HG03442 (cell line): ENCODE data around the gene LRRN4CL.
"Not testable (repeated sequence)": the region's sequence is repeated elsewhere in the genome, so short reads cannot be mapped to it uniquely, and the experiment has no call there.

Source experiments
- ATAC-seq: cut with Tn5 transposase; IDR thresholded peaks from one replicate; pipeline ENCODE4 v1.9.1; 2021; ENCODE audit warnings: mild to moderate bottlenecking, moderate library complexity; ENCODE audit not compliant: unreplicated experiment

LRRN4CL gene

DNA sequence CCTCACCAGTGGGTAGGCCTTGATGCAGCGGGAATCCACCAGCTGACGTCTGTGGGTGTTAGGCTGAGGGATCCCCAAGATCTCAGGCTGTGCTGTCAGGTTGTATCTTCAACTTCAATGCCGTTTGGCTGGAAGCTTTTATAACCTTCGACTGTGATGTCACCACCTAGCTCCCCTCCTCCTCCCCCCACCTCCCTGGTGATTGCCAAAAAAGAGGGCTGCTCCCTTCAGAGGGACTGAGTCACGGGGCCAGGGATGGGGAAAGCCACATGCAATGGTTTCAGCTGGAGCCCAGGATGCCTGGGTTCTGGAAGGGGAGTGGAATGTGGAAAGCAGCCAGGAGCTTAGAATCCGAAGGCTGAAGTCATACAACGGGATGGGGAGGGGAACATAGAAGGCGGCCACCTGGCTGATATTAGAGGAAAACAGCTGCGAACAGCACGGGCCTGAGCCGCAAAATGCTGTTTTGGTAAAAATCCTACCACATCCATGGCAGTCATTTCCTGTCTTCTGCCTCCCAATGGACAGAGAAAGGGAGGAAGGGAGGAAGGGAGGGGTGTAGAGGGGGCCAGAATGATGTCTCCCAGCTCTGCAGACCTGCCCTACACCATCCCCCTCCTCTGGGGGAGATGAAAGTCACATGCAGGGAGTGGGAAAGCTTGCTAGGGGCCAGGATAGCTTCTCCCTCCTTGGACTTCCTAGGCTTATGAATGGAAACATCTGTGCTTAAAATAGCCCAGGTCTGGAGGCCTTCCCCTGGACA lies at the start of gene LRRN4CL:
Gene LRRN4CL, minus strand, starts transcription at position 110 of the 763 bp plus-strand sequence. CDS start 1,022 bp downstream, outside the sequence.
- no peak for ATAC-seq

DNA sequence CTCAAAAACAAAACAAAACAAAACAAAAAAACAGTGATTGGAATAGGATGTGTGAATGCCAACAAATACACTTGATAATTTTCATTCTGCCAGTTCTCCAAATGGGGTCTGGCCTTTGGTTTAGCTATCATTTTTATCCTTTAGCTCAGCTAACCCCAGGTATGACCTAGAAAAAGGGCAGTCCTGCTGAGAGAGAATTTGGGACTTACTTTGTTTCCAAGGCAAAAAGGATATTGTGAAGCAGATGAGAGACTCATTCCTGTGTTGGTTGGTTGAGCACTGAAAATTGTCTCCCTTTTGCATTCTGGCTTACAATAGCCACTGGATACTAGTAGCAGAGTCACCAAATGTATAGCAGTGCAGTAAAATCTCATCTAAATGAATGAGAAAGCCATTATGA lies 47.9 kb upstream of the LRRN4CL start:
- no peak for ATAC-seq

DNA sequence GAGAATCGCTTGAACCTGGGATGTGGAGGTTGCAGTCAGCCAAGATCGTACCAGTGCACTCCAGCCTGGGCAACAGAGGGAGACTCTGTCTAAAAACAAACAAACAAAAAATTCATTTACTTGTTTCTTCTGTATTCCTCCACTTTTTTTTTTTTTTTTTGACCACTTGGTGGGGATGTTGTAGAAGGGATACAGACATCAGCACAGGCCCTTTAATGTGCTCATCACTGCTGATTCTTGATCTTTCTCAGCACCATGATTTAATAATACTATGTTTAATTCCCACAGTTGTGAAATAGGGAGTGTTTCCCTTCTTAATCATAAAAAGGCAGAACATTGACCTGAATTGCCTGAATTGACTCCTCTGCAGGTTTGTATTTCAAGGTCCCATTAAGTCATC lies 43.5 kb upstream of the LRRN4CL start:
- no peak for ATAC-seq

DNA sequence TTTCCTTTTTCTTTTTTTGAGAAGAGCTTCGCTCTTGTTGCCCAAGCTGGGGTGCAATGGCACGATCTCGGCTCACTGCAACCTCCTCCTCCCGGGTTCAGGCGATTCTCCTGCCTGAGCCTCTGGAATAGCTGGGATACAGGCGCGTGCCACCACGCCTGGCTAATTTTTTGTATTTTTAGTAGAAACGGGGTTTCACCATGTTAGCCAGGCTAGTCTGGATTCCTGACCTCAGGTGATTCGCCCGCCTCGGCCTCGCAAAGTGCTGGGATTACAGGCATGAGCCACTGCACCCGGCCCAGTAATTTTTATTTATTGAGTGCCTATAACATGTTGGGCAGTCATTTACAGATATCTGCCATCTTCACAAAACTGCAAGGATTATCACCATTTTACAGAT lies 40.7 kb upstream of the LRRN4CL start:
- not testable (repeated sequence) for ATAC-seq

DNA sequence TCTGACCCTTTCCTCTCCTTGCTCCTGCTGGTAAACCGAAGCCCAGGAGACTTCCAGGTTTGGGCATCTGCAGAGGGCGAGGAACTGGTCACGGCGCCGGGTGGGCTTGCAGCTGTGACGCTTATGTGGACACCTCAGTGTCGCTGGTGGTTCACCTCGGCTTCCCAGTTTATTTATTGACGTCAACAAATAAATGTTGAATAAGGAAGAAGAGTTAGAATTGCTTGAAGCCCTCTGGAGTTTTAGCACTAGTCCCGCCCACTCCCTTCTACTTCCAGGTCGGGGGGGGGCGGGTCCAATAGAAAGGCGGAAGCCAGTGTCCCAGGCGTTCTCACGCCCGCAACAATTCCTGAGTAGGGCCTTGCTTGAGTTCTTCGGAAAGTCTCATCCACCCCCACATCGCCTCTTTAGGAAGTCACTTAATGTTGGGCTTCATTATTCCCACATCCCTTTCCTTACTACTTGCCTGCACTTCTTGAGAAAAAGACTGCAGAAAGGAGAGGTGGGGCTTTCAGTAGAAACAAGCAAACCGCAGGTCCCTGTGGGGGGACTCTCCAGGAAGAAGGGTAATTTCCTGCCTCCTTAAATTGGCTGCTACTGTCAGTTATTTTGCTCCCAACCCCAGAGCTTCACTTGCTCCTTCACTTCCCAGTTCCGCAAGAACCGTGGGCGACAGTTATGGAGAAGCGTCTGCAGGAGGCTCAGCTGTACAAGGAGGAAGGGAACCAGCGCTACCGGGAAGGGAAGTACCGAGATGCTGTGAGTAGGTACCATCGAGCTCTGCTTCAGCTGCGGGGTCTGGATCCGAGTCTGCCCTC lies 39.0 kb upstream of the LRRN4CL start, which contains the start of gene TTC9C:
Gene TTC9C, plus strand, starts transcription at position 316 of the 818 bp plus-strand sequence. Its CDS starts 363 bp downstream, at position 679.
- peak; percentile 14 for ATAC-seq

DNA sequence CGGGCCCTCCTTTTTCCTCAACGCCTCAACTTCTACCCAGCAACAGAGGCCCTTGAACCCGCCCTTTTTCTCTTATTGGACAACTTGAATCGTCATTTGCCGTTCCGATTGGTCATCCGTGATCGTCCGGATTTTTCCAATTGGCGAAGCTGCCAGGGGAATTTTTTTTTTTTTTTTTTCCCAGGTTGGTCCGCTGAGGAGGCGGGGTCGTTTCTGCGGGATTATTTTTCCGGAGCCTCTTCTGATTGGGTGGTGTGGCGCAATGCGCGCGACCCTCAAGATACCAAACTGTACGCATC lies 38.5 kb upstream of the LRRN4CL start:
- peak; percentile 41 for ATAC-seq

DNA sequence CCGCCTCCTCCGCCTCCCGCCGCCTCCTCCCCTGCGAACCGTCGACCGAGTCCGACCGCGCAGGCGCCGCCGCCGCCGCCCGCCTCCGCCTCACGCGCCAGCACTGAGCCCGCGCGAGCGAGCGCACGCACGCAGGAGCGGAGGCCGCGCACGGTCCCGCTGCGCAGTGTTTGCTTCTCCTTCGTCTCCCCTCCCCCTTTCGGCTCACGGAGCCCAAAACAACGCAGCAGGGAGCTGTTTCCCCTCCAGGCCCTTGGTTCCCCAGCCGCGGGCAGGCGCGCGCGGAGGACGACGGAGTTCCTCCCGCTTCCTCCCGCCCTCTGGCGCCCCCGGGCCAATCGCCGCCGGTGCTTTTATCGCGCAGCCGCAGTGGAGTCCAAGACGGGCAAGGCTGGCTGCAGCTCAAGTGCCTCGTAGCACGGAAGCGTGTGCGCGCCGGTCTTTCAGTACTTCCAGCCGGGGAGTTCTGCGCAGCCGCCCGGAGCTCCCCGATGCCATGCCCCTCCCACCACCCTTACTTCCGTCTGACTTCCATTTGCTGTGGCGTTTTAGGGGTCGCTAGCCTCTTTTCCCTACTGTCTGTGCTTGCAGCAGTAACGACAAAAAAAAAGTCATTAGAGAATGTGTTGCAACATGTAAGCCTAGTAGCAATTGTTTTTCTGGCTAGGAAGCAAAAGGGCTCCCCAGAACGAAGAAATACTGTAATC lies 38.0 kb upstream of the LRRN4CL start, which contains the start of gene HNRNPUL2:
Gene HNRNPUL2, minus strand, starts transcription at position 293 of the 707 bp plus-strand sequence. CDS start 301 bp downstream, outside the sequence.
- ATAC-seq: peak; percentile 70

DNA sequence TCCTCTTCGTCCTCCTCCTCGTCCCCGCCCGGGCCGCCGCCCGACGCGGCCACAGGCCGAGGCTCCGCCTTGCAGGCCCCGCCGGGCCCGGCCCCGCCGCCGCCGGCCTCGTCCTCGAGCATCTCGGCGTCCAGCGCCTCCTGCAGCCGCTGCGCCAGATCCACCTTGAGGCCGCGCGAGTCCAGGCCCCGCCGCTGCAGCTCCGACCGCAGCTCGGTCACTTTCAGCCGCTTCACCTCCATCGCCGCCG lies 37.5 kb upstream of the LRRN4CL start:
- no peak for ATAC-seq

DNA sequence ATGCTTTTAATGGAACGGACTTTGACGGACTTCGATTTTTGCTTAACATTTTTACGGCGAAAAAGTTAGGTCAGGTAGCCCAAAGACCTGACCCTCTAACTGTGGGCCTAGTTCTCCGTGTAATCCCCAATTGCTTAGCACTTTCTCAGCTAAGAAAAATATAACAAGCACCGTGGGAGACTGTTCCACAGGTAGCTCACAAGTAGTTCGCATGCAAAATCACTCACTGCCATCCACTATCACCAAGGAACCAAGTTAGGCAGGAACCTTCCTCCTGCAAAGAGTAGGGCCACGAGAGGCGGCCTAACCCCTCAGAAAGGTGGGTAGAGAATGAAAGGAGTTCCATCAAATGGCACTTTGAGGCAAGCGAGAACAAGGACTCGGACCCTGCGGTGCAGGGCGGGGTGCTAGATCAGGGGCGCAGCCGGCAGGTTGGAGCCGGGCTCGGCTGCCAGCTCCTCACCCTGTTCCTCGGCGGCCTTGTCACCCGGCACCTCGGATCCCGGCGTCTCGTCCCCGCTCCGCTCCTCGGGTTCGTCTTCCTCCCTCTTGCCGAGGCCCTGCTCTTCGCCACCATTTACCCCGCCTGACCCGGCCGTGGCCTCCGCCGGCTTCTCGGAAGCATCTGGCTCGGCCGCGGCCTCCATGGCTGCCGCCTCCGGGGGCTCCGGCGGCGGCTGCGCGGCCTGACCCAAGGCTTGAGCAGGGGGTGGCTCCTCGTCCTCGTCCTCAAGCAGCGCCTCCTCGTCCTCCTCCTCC lies 37.0 kb upstream of the LRRN4CL start:
- ATAC-seq: no peak

DNA sequence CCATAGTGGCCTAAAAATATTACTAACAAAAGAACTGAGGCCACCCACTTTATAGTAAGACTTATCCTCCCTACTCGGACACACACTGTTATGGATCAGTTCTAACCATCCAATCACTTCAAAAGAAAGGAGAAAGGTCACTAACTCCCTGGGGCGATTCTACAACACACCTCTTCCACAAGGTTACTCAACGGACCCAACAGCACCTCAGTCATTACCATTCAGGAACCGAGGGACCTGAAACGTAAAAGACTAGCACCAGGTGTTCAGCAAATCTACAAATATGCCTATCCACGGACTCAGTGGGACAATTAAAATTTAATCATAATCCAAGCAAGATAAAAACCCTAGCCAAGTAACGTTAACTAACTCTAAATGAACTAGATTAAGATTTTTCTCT lies 36.3 kb upstream of the LRRN4CL start:
- ATAC-seq: no peak

DNA sequence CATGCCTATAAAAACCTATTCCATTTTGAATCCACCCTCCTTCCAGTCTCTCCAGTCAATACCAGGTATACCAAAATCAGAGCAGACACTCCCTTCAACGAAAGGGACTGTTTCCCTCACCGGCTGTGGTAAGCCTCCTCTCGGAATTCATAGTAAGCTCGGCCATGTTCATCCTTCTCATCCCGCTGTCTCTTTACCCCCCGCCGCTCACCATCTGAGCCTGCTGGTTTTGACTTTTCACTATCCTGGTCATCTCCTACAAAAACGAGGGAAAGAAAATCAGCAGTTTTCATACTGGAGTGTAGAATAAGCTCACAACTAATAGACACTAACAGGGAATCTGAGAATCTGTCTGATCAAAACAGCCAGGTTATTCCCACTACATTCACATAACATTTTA lies 34.8 kb upstream of the LRRN4CL start:
- no peak for ATAC-seq

DNA sequence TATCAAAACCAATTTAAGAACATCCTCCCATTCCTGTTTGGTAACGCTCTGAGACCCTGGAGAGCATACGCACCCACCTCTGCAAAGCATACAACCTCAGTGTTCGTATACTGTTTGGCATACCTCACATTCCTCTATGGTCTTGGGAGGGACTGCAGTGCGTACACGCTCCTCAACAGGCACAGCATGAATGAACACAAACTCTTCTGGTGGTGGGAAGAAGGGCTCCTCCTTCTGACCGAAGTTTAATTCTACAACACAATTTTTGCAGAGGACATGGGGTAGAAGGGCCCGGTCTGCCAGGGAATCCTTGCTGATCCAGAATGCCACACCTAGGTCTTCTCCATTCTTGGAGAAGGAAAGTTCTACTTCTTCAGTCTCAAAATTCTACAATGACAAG lies 32.7 kb upstream of the LRRN4CL start:
- no peak for ATAC-seq

DNA sequence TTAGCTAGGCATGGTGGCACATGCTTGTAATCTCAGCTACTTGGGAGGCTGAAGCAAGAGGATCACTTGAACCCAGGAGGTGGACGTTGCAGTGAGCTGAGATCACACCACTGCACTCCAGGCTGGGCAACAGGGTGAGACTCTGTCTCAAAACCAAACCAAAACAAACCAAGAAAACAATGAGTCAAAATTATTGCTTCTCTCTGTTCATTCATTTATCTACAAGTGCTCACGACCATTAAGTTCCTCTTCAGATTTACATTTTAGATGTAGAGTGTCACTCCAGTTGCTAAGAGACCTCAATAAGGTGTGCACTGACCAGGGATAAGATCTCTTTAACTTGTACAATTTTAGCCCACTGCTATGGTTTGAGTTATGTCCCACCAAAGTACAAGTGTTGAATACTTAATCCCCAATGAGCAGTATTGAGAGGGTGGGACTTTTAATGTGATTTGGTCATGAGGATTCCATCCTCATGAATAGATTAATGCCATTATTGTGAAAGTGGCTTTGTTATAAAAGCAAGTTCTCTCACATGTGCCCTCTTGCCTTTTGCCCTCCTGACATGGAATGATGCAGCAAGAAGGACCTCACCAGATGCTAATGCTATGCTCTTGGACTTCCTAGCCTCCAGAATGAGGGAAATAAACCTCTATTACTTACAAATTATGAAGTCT lies 30.1 kb upstream of the LRRN4CL start:
- no peak for ATAC-seq

DNA sequence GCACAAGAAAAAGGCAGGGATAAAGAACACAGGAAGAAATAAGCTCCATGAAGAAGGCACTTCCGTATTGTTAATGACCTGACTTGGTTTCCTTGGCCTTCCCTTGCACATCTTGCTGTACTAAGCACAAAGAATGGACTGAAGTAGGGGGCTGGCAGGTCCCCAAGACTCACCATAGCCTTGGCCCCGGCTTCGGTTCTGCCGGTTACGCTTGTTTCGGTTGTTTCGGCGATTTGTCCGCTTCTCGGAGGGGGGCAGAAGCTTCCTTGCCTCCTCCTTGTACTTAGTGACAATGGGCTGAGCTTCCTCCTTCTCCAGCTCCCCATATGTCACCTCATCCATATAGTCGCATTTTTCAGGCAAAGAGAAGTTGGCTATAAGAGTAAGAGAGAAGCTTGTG lies 27.5 kb upstream of the LRRN4CL start:
- no peak for ATAC-seq

DNA sequence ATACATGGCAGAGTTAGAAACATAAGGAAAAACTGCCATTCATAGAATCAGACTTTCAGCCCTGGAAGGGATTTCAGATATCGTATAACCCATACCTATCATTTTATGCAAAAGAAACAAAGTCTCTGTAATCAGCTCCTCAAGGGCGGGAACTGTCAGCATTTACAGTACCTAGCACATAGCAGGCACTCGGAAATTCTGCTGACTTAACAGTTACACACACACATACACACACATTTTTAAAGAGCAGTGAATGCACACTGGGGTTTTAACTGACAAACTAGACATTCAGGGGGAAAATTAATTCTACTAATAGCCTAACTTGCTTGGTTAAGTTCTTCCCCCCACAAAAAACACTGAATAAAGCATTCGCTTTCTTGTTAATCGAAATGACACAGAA lies 26.9 kb upstream of the LRRN4CL start:
- ATAC-seq: no peak

DNA sequence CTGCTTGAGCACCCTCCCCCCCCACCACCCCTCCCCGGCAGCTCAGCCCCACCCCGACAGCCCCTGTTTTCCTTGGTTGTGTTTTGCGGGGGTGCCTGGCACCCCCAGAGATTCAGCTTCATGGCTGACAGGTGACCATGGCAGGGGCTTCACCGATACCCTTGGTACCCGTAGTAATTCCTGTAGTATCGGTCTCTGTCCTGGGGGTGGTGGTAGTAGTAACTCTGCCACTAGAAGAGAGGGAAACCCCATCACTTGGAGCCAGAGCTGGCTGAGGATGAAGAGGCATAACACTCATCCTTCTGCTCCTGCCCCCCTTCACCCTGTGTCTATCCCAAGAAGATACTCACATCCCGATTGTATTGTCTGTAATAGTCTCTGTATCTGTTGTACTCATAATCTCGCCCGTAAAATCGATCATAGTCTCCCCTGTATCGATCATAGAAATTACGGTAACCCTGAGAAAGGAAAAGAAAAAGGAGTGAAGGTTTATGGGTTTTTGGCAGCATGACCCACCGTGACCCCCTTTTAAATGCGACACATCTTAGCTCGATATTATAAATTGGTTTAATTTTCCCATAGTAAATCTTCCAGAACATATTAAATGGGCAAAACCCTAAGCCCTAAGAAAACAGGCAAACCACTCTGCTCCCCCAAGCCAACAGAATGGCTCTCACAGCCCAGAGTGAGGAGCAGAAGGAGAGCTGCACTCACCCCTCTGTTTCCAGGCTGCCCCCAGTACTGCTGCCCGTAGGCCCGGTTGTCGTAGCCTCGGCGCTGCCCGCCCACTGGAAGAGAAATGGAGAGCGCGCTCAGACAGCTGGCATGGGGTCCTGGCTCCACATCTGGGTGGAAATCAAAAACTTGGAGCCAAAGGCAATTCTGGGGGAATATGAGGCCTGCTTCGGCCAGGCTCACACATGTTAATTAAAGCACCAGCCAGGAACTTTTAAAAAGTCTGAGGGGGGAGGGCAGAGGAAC lies 26.1 kb upstream of the LRRN4CL start:
- ATAC-seq: no peak

DNA sequence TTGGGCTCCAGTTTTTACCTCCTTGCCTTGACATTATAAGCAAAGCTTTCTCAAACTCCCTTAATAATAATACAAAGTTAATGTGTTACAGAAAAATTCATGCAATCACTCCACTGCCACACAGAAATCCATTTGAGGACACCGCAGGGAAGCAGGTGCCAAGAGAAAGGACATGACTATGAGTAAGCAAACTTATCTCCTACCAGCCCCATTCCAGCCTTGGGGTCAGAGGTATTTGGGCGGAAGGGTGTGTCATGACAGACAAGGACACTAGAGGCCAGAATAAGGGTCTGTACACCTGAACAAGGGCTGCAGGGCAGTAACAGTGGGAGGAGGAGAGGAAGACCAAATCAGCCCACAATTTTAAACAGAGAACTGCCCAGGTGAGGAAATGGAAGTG lies 24.0 kb upstream of the LRRN4CL start:
- ATAC-seq: no peak

DNA sequence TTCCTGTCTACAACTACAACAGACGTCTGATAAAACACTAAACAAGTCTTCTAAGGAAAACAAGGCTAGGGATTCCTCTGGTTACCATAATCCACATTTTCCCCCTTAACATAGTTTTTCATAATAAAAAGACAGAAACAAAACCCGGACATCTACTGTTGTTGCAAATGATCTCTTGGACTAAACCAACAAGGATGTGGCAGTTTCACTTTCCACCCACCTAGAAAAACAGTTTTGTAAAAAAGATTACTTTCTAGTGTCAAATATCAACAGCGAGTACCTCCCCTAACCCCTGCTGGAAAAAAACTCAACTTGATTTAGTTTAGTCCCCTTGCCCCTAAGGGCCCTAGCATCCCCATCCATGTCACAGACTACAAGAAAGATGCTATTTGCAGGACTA lies 23.5 kb upstream of the LRRN4CL start:
- no peak for ATAC-seq

DNA sequence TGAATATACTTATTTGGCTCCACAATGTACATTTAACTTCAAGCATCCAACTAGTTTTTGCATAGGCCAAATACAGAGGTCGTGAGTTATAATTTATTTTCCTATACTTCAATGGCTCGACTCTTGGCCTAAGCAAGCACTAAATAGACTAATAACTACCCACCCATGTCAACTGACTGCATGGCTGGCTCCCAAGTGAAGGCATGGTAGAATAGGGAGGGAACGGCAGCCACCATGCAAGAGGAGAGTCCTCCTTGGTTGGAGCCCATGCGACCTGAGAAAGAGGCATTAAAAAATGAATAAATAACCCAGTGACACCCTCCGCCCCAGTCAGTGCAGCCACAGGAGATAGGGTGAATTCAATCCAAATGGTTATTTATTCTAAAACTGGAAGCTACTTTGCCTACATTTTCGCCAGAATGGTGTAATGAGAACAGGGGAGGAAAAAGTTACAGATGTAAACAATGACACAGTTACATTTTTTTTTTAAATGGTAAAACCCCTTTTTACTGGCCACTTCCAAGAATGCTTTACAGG lies 23.0 kb upstream of the LRRN4CL start:
- ATAC-seq: no peak
